Ovary (tissue), 9 donors: ENCODE measurements around the gene VPS13C. TPM values are rescaled to one million over a fixed set of nuclear protein-coding genes. Genes with fewer than 3 reads are reported as not detected.

ENCODE experiments used
- DNase-seq, 5 donors: peaks; one replicate each; pipeline ENCODE4 v3.0.0-alpha.2; 2019 to 2020
- H3K27ac ChIP-seq, 2 donors: fragments of 200-600 bp; one replicate each; pipeline versions ENCODE4 v1.5.1 to v1.8.0; 2019 to 2022
- H3K27me3 ChIP-seq: fragments of 200-600 bp; one replicate; pipeline ENCODE4 v1.8.0; 2022
- H3K36me3 ChIP-seq: fragments of 200-600 bp; sonication (generic); one replicate; pipeline ENCODE4 v1.5.1; 2019
- H3K4me1 ChIP-seq: one replicate; pipeline ENCODE4 v1.8.1; 2013; ENCODE audit warnings: mild to moderate bottlenecking, moderate library complexity; ENCODE audit not compliant: insufficient read depth
- H3K4me3 ChIP-seq: fragments of 200-600 bp; sonication (generic); one replicate; pipeline ENCODE4 v1.5.1; 2017
- H3K9me3 ChIP-seq, 2 donors: fragments of 200-600 bp in 1 of 2; sonication (generic) in 1 of 2; one replicate each; pipeline versions ENCODE4 v1.5.1 to v1.8.1; 2013 to 2019; ENCODE audit warnings: mild to moderate bottlenecking in 1 of 2, moderate library complexity in 1 of 2
- EP300 ChIP-seq: sonication (generic); formaldehyde crosslinking; IDR thresholded peaks from one replicate; pipeline ENCODE4 v1.6.1; 2017; ENCODE audit warnings: antibody characterized with exemption
- POLR2A ChIP-seq: fragments of 450-650 bp; IDR thresholded peaks from one replicate; pipeline ENCODE4 v1.6.1; 2017; ENCODE audit warnings: antibody characterized with exemption, mild to moderate bottlenecking, moderate library complexity
- WGBS, 3 donors: extraction: QIAGEN DNeasy Blood & Tissue Kit in 1 of 3; methylation state at CpG; one replicate each; pipeline versions ENCODE4 v1.1.5 to v1.1.7; 2013 to 2017; 5-methylcytosine and 5-hydroxymethylcytosine counted together
- intact Hi-C, 4 donors: fragments of 100-400 bp; cut with DNase I; formaldehyde crosslinking; loops; one replicate each; pipeline versions ENCODE4 v1.11.0 to v1.15.1; 2022 to 2023
- polyA plus RNA-seq, 2 donors: library from polyadenylated mRNA; stranded (reverse); fragments of 200-250 nt in 1 of 2; fragments of 350-450 nt in 1 of 2; fragmentation: Illumina TruSeq in 1 of 2; extraction: RNeasy Lipid Tissue Mini Kit (QIAGEN cat#74804) in 1 of 2; gene quantifications; one replicate each; pipeline ENCODE4 v1.2.3, GENCODE V29; 2013 to 2014
- total RNA-seq, 7 donors: library from RNA; depleted of rRNA in 2 of 7; stranded (reverse); fragments of >200 nt in 2 of 7; fragmentation: NEBNext Ultra II Directional in 3 of 7; extraction: Animal tissue kit (Norgen Biotek cat#: 25700) in 3 of 7; gene quantifications; one replicate each; pipeline versions ENCODE4 v1.1.0 to v1.2.4, GENCODE V29; 2016 to 2023
- TF ChIP-seq, protein P1 (sequence below), 3 donors: fragments of 450-650 bp in 2 of 3; fragments of 200-600 bp in 1 of 3; IDR thresholded peaks; one replicate each; pipeline versions ENCODE4 v1.5.1 to v1.8.0; 2016 to 2022; ENCODE audit warnings: antibody characterized with exemption in 3 of 3, mild to moderate bottlenecking in 1 of 3
- donor health status: DM: no; HTN: no; CAD: no; lungs with moderate emphysema.
- donor health status: DM: no; HTN: no; CAD: no.
- donor health status: Bipolar disorder and iron deficiency.
- donor health status: DM: yes; HTN: yes; CAD: no.
- donor health status: DM: no; HTN: no; CAD: no.
- donor health status: DM: yes; HTN: yes; CAD: no.

The VPS13C gene
- total and polyA plus RNA-seq, 9 donors, result 19.4 to 78.1 (median 68.4) TPM

- 2 to 8% (median 2%) methylated on average over 33 of the region's 33 CpGs for WGBS, 3 donors
- H3K27ac ChIP-seq, result no peak within 1 kb of the TSS
- H3K4me1 ChIP-seq, result peaks cover 5% of the 10 kb centered on the region
- TF ChIP-seq, protein P1, sequence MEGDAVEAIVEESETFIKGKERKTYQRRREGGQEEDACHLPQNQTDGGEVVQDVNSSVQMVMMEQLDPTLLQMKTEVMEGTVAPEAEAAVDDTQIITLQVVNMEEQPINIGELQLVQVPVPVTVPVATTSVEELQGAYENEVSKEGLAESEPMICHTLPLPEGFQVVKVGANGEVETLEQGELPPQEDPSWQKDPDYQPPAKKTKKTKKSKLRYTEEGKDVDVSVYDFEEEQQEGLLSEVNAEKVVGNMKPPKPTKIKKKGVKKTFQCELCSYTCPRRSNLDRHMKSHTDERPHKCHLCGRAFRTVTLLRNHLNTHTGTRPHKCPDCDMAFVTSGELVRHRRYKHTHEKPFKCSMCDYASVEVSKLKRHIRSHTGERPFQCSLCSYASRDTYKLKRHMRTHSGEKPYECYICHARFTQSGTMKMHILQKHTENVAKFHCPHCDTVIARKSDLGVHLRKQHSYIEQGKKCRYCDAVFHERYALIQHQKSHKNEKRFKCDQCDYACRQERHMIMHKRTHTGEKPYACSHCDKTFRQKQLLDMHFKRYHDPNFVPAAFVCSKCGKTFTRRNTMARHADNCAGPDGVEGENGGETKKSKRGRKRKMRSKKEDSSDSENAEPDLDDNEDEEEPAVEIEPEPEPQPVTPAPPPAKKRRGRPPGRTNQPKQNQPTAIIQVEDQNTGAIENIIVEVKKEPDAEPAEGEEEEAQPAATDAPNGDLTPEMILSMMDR (IDR thresholded peaks at IDR 0.05), result no peak
- TF ChIP-seq EP300, result no peak
- TF ChIP-seq POLR2A, result no peak
- intact Hi-C loops, result no loop called here
- DNase-seq, result peak; percentile 74 to 77 (median 75)
- H3K9me3 ChIP-seq, result no peaks in the 10 kb centered on the region
- no peaks in the 10 kb centered on the region for H3K27me3 ChIP-seq
- no peaks in the 10 kb centered on the region for H3K36me3 ChIP-seq
- H3K4me3 ChIP-seq, result peak within 1 kb of the TSS; percentile 48
These were observed 6.6 kb upstream of the VPS13C start, which contains the start of gene C2CD4A for GRCh38 chr15:62066663-62067447. Gene C2CD4A, plus strand, starts transcription at chr15:62066977. Its CDS starts 637 bp downstream, at chr15:62067614.

- TF ChIP-seq EP300 (no peak), POLR2A (no peak)
- TF ChIP-seq, protein P1 (IDR thresholded peaks at IDR 0.05), result no peak
- no peak for DNase-seq
- H3K27me3 ChIP-seq, result no peaks in the 10 kb centered on the region
- no peaks in the 10 kb centered on the region for H3K9me3 ChIP-seq
- H3K36me3 ChIP-seq, result no peaks in the 10 kb centered on the region
- H3K4me1 ChIP-seq, result peaks cover 5% of the 10 kb centered on the region
- no peak overlapping the region for H3K27ac ChIP-seq
- H3K4me3 ChIP-seq, result no peak overlapping the region
- 66 to 78% (median 73%) methylated on average over 6 of the region's 6 CpGs for WGBS, 3 donors
- intact Hi-C loops, result no loop called here
These were observed 3.8 kb upstream of the VPS13C start for GRCh38 chr15:62063825-62064635.

DNA sequence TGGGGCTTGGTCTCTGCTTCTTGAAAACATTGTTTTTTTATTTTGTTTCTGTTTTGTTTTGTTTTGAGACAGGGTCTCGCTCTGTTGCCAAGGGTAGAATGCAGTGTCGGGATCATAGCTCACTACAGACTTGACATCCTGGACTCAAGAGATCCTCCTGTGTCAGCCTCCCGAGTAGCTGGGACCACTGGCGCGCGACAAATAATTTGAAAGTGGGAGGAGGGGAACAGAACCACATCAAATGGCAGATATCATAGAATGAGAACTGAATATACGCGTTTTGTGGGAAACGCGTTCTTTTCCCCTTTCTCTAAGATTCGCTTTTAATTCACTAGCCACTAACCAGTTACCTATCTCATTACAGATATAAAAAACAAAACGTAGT is 641 bp upstream of the VPS13C start:
- TF ChIP-seq, protein P1 (IDR thresholded peaks at IDR 0.05), result no peak
- TF ChIP-seq EP300 (no peak), POLR2A (no peak)
- 2 to 5% (median 3%) methylated on average over 12 of the region's 12 CpGs for WGBS, 3 donors
- intact Hi-C loops, result no loop called here
- H3K4me3 ChIP-seq, result peak overlapping the region; percentile 71
- H3K36me3 ChIP-seq, result no peaks in the 10 kb centered on the region
- H3K27ac ChIP-seq, result peak overlapping the region in 1 of 2 donors; percentile 87
- H3K27me3 ChIP-seq, result no peaks in the 10 kb centered on the region
- no peaks in the 10 kb centered on the region for H3K9me3 ChIP-seq
- no peak for DNase-seq
- H3K4me1 ChIP-seq, result peaks cover 3% of the 10 kb centered on the region

DNA sequence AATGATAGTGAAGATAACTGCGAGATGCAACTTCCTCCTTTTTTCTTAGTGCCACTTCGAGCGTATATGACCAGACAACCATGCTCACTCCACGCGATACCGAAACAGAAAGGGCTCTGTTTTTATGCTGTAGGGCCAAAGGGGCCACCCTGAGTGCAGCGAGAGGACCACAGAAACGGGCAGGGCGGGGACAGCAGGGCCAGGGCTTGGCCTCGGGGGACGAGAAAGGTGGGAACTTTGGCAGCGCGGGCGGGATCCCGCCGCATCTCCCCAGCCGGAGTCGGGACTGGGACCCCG is 483 bp downstream of the VPS13C start:
- peak in 4 of 5 donors; percentile 37 to 58 (median 46) for DNase-seq
- WGBS, 3 donors, result 0 to 1% (median 1%) methylated on average over 19 of the region's 19 CpGs
- TF ChIP-seq POLR2A (no peak), EP300 (no peak)
- TF ChIP-seq, protein P1 (IDR thresholded peaks at IDR 0.05), result no peak

More for the DNA sequence above, 483 bp downstream of the VPS13C start:
- Histone ChIP-seq H3K27ac (peak overlapping the region; percentile 82 to 87), H3K36me3 (no peaks in the 10 kb centered on the region), H3K9me3 (no peaks in the 10 kb centered on the region), H3K27me3 (no peaks in the 10 kb centered on the region), H3K4me3 (peak overlapping the region; percentile 71), H3K4me1 (peaks cover 5% of the 10 kb centered on the region)
- intact Hi-C loops, result no loop called here
